Measurements from ENCODE around the gene TRMU. TPM values are rescaled to one million over a fixed set of nuclear protein-coding genes. Genes with fewer than 3 reads are reported as not detected.
A peak's percentile ranks its signal among the peaks of the same experiment; 100 is the strongest.

The TRMU gene
- total RNA-seq = 28.1 and 34.3 TPM in 2 replicates

GRCh38 chr22:46335201-46336118 lies at the start of gene TRMU:
Gene TRMU (plus strand): TSS chr22:46335714. CDS start chr22:46335765, 51 bp downstream.
- no peak for DNase-seq (ENCODE audit: extremely low read depth, low read depth, low spot score)

GRCh38 chr22:46286006-46286405 lies 49.5 kb upstream of the TRMU start:
- no peak for DNase-seq (ENCODE audit: extremely low read depth, low read depth, low spot score)

GRCh38 chr22:46286941-46287872 lies 48.3 kb upstream of the TRMU start:
- DNase-seq (ENCODE audit: extremely low read depth, low read depth, low spot score) = no peak

- DNase-seq (ENCODE audit: extremely low read depth, low read depth, low spot score) = no peak
These were observed 47.4 kb upstream of the TRMU start for GRCh38 chr22:46287873-46288751.

- no peak for DNase-seq (ENCODE audit: extremely low read depth, low read depth, low spot score)
These were observed 46.7 kb upstream of the TRMU start for GRCh38 chr22:46288846-46289243.

- DNase-seq (ENCODE audit: extremely low read depth, low read depth, low spot score) = no peak
These were observed 46.1 kb upstream of the TRMU start for GRCh38 chr22:46289244-46289891.

GRCh38 chr22:46290121-46290842 lies 45.2 kb upstream of the TRMU start:
- no peak for DNase-seq (ENCODE audit: extremely low read depth, low read depth, low spot score)

- DNase-seq (ENCODE audit: extremely low read depth, low read depth, low spot score) = no peak
These were observed 44.4 kb upstream of the TRMU start for GRCh38 chr22:46290843-46291785.

- DNase-seq (ENCODE audit: extremely low read depth, low read depth, low spot score) = no peak
These were observed 43.3 kb upstream of the TRMU start for GRCh38 chr22:46292173-46292572.

- DNase-seq (ENCODE audit: extremely low read depth, low read depth, low spot score) = no peak
These were observed 42.8 kb upstream of the TRMU start for GRCh38 chr22:46292732-46293131.

- DNase-seq (ENCODE audit: extremely low read depth, low read depth, low spot score) = no peak
These were observed 41.8 kb upstream of the TRMU start for GRCh38 chr22:46293577-46294260.

- DNase-seq (ENCODE audit: extremely low read depth, low read depth, low spot score) = no peak
These were observed 40.7 kb upstream of the TRMU start for GRCh38 chr22:46294784-46295183.

- DNase-seq (ENCODE audit: extremely low read depth, low read depth, low spot score) = no peak
These were observed 40.1 kb upstream of the TRMU start for GRCh38 chr22:46295277-46295971.

- DNase-seq (ENCODE audit: extremely low read depth, low read depth, low spot score) = peak; percentile 82
These were observed 39.0 kb upstream of the TRMU start, which contains the start of gene GTSE1 for GRCh38 chr22:46296257-46297150. Gene GTSE1 (plus strand): TSS chr22:46296870. CDS start chr22:46297401, 531 bp downstream.

GRCh38 chr22:46297151-46297812 lies 38.2 kb upstream of the TRMU start:
- no peak for DNase-seq (ENCODE audit: extremely low read depth, low read depth, low spot score)
